Neural progenitor cell (in vitro differentiated cells): ENCODE data around the gene DENND2D. TPM values are rescaled to one million over a fixed set of nuclear protein-coding genes. Genes with fewer than 3 reads are reported as not detected.
A peak's percentile ranks its signal among the peaks of the same experiment; 100 is the strongest.

ENCODE experiments used
- DNase-seq: peaks from one replicate; pipeline ENCODE4 v3.0.0-alpha.2; 2016; ENCODE audit warnings: low spot score
- H2AFZ ChIP-seq: fragments of 200-600 bp; sonication (generic); replicated peaks from 2 replicates; pipeline ENCODE4 v1.6.1; 2016; ENCODE audit warnings: antibody characterized with exemption
- H3F3A ChIP-seq: fragments of 200-600 bp; sonication (generic); 2 replicates; pipeline ENCODE4 v1.6.1; 2016; ENCODE audit warnings: antibody characterized with exemption, low read depth
- H3K27ac ChIP-seq: fragments of 200-600 bp; sonication (generic); 2 replicates; pipeline ENCODE4 v1.5.1; 2016; ENCODE audit warnings: mild to moderate bottlenecking
- H3K27me3 ChIP-seq: fragments of 200-600 bp; sonication (generic); 2 replicates; pipeline ENCODE4 v1.6.1; 2016; ENCODE audit warnings: mild to moderate bottlenecking, moderate library complexity
- H3K36me3 ChIP-seq: fragments of 200-600 bp; sonication (generic); 2 replicates; pipeline ENCODE4 v1.5.1; 2016
- H3K4me1 ChIP-seq: fragments of 200-600 bp; sonication (generic); 2 replicates; pipeline ENCODE4 v1.6.1; 2016; ENCODE audit warnings: mixed run types
- H3K4me2 ChIP-seq: fragments of 200-600 bp; sonication (generic); 2 replicates; pipeline ENCODE4 v1.6.1; 2016
- H3K4me3 ChIP-seq: fragments of 200-600 bp; sonication (generic); 2 replicates; pipeline ENCODE4 v1.5.1; 2016
- H3K79me2 ChIP-seq: fragments of 200-600 bp; sonication (generic); 2 replicates; pipeline ENCODE4 v1.6.1; 2016; ENCODE audit warnings: low read depth
- H3K9ac ChIP-seq: fragments of 200-600 bp; sonication (generic); 2 replicates; pipeline ENCODE4 v1.6.1; 2016
- H3K9me3 ChIP-seq: fragments of 200-600 bp; sonication (generic); 2 replicates; pipeline ENCODE4 v1.5.1; 2016; ENCODE audit warnings: low read depth
- H4K20me1 ChIP-seq: fragments of 200-600 bp; sonication (generic); 2 replicates; pipeline ENCODE4 v1.6.1; 2016; ENCODE audit warnings: low read depth
- H3K27ac Mint-ChIP-seq: 3 replicates; pipeline ENCODE4 v1.8.0; 2021; ENCODE audit warnings: mixed read lengths
- H3K27me3 Mint-ChIP-seq: 2 replicates; pipeline ENCODE4 v1.8.0; 2022; ENCODE audit warnings: low read depth, mild to moderate bottlenecking, inconsistent platforms, moderate library complexity, mixed read lengths; ENCODE audit not compliant: insufficient read depth
- H3K36me3 Mint-ChIP-seq: 3 replicates; pipeline ENCODE4 v1.8.0; 2021; ENCODE audit warnings: mixed read lengths
- H3K4me1 Mint-ChIP-seq: 3 replicates; pipeline ENCODE4 v1.8.0; 2021; ENCODE audit warnings: mixed read lengths
- H3K4me3 Mint-ChIP-seq: 3 replicates; pipeline ENCODE4 v1.8.0; 2021; ENCODE audit warnings: mild to moderate bottlenecking, moderate library complexity, mixed read lengths
- H3K9me3 Mint-ChIP-seq: 3 replicates; pipeline ENCODE4 v1.8.0; 2020; ENCODE audit warnings: mixed read lengths
- EZH2 ChIP-seq: fragments of 200-600 bp; sonication (generic); IDR thresholded peaks from 2 replicates; pipeline ENCODE4 v1.6.1; 2017; ENCODE audit warnings: antibody characterized with exemption, mild to moderate bottlenecking, moderate library complexity
- EZH2phosphoT487 ChIP-seq: fragments of 200-600 bp; sonication (generic); IDR thresholded peaks from 2 replicates; pipeline ENCODE4 v1.6.1; 2017; ENCODE audit warnings: antibody characterized with exemption
- total RNA-seq: library from RNA; depleted of rRNA; stranded (reverse); fragments of >200 nt; gene quantifications from 2 replicates; pipeline ENCODE4 v1.2.3, GENCODE V29; 2015; ENCODE audit warnings: low replicate concordance
- TF ChIP-seq, protein P1 (sequence below): fragments of 200-600 bp; sonication (generic); IDR thresholded peaks from 2 replicates; pipeline ENCODE4 v1.5.1; 2017; ENCODE audit warnings: antibody characterized with exemption, mild to moderate bottlenecking

DENND2D gene
- total RNA-seq, 1 donor from 2014 or later = not detected

DNA sequence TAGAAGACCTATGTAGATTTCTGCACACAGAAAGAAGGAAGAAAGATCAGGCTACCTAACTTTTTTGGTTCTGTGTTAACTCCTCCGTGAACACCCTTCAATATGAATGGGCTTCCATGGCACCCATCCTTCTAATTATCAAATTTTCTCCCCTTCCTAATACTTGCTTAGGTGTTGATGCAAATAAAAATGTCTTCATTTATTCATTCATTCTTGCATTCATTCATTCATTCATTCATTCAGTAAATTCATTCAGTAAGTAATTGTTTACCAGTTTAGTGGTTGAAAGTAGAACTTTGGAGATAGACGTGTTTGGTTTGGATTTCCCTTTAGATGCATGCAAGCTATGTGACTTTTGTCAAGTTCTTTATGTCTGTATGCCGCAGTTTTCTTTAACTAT is 31.7 kb upstream of the DENND2D start:
- H3K4me3 Mint-ChIP-seq = no peak overlapping the region
- no peaks in the 10 kb centered on the region for H3K36me3 Mint-ChIP-seq
- H3K27me3 Mint-ChIP-seq = no peaks in the 10 kb centered on the region

DNA sequence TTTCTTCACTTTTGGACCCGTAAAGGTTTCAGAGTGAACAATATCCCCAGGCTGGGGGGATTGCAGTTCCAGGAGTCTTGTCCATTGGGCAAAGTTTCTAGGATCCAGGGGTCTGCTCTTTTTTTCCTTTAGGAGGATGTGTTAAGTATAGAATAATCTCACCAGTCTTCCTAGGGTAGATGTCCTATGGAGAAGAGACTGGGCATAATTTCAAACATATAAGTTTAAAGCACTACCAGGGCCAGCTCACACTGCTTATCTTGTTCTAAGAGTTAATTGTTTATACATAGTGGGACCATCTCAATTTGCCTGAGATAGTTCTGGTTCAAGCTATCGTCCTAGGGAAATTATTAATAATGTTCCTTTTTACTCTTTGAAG is 28.3 kb upstream of the DENND2D start:
- H3K9ac ChIP-seq = no peak overlapping the region
- no peaks in the 10 kb centered on the region for H3K9me3 Mint-ChIP-seq
- H3K27me3 Mint-ChIP-seq = peaks cover 2% of the 10 kb centered on the region

More for the DNA sequence above, 31.7 kb upstream of the DENND2D start:
- Histone ChIP-seq H2AFZ (no peak overlapping the region), H3K4me3 (no peak overlapping the region), H3K79me2 (no peaks in the 10 kb centered on the region), H3K4me2 (no peak overlapping the region), H3K4me1 (peaks cover 4% of the 10 kb centered on the region), H3K9ac (no peak overlapping the region), H3K27me3 (no peaks in the 10 kb centered on the region), H4K20me1 (no peaks in the 10 kb centered on the region), H3K27ac (no peak overlapping the region), H3F3A (no peaks in the 10 kb centered on the region), H3K9me3 (no peaks in the 10 kb centered on the region), H3K36me3 (no peaks in the 10 kb centered on the region)
- Mint-ChIP-seq H3K27ac (no peak overlapping the region), H3K4me1 (peaks cover 5% of the 10 kb centered on the region), H3K9me3 (peaks cover 2% of the 10 kb centered on the region)
- no peak for TF ChIP-seq EZH2phosphoT487
- no peak for TF ChIP-seq EZH2
- TF ChIP-seq, protein P1, sequence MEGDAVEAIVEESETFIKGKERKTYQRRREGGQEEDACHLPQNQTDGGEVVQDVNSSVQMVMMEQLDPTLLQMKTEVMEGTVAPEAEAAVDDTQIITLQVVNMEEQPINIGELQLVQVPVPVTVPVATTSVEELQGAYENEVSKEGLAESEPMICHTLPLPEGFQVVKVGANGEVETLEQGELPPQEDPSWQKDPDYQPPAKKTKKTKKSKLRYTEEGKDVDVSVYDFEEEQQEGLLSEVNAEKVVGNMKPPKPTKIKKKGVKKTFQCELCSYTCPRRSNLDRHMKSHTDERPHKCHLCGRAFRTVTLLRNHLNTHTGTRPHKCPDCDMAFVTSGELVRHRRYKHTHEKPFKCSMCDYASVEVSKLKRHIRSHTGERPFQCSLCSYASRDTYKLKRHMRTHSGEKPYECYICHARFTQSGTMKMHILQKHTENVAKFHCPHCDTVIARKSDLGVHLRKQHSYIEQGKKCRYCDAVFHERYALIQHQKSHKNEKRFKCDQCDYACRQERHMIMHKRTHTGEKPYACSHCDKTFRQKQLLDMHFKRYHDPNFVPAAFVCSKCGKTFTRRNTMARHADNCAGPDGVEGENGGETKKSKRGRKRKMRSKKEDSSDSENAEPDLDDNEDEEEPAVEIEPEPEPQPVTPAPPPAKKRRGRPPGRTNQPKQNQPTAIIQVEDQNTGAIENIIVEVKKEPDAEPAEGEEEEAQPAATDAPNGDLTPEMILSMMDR = no peak
- DNase-seq = no peak

DNA sequence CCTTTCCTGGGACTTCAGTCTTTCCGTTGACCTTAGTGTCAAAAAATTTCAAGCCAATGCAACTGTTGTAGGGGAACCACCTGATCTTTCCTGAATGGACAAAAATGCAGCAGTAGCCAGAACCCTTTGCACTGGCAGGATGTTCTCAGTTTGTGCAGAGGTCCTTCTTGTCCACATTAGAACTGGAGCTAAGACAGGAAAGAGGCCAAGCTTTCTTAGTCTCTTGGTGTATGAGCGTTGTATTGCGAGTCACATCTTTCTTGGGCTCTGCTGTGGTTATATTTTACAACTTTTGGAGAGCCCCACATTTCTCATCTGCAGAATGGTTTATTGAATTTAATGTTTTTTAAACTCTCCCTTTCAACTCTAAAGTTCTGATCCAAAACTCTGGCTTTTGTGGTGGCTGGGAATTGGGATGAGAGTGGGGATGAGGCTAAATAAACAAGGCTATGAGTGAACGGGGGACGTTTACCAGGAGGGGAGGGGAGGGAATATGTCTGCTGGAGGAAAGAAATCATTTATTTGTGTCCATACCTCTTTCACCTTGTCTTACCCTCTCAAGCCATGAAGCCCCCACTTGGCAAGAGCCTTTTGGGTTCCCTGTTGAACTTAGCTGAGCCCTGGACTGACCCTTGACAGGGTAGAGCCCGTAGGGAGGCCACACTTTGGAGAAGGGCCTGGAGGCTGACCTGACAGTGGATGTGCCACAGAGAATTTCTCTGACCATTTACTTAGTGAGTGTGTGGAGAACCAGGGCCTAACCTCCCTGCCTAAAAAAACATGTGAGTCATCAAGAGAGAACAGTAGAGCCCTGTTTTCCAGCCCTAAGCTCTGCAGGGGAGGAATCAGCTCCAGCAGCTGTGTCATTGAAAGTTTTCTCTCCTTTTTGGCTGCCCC is 27.7 kb upstream of the DENND2D start:
- H3K27ac Mint-ChIP-seq = peak overlapping the region; percentile 53
- no peaks in the 10 kb centered on the region for H3K79me2 ChIP-seq
- no peaks in the 10 kb centered on the region for H3K9me3 Mint-ChIP-seq
- DNase-seq = no peak
- H3K36me3 ChIP-seq = no peaks in the 10 kb centered on the region
- peaks cover 16% of the 10 kb centered on the region for H3K4me1 Mint-ChIP-seq
- H3K4me3 ChIP-seq = no peak overlapping the region
- no peaks in the 10 kb centered on the region for H4K20me1 ChIP-seq
- no peak overlapping the region for H3K27ac ChIP-seq
- H3K4me2 ChIP-seq = no peak overlapping the region
- H3F3A ChIP-seq = peaks cover 3% of the 10 kb centered on the region
- H3K27me3 Mint-ChIP-seq = peaks cover 2% of the 10 kb centered on the region
- TF ChIP-seq, protein P1 = no peak
- no peak for TF ChIP-seq EZH2phosphoT487
- no peak for TF ChIP-seq EZH2
- H3K9ac ChIP-seq = no peak overlapping the region
- H3K4me3 Mint-ChIP-seq = no peak overlapping the region
- H2AFZ ChIP-seq = no peak overlapping the region
- H3K9me3 ChIP-seq = no peaks in the 10 kb centered on the region
- no peaks in the 10 kb centered on the region for H3K36me3 Mint-ChIP-seq
- H3K4me1 ChIP-seq = peaks cover 16% of the 10 kb centered on the region
- H3K27me3 ChIP-seq = no peaks in the 10 kb centered on the region

More for the DNA sequence above, 28.3 kb upstream of the DENND2D start:
- H3F3A ChIP-seq = no peaks in the 10 kb centered on the region
- Mint-ChIP-seq H3K4me1 (peaks cover 13% of the 10 kb centered on the region), H3K4me3 (no peak overlapping the region), H3K36me3 (no peaks in the 10 kb centered on the region), H3K27ac (no peak overlapping the region)
- no peak overlapping the region for H3K4me2 ChIP-seq
- H3K4me1 ChIP-seq = peaks cover 10% of the 10 kb centered on the region
- no peak overlapping the region for H3K4me3 ChIP-seq
- H3K27me3 ChIP-seq = no peaks in the 10 kb centered on the region
- H3K9me3 ChIP-seq = no peaks in the 10 kb centered on the region
- no peak overlapping the region for H3K27ac ChIP-seq
- TF ChIP-seq, protein P1 = no peak
- TF ChIP-seq EZH2phosphoT487 (no peak), EZH2 (no peak)
- H4K20me1 ChIP-seq = no peaks in the 10 kb centered on the region
- no peak for DNase-seq
- no peaks in the 10 kb centered on the region for H3K79me2 ChIP-seq
- H3K36me3 ChIP-seq = no peaks in the 10 kb centered on the region
- no peak overlapping the region for H2AFZ ChIP-seq
